ENCODE measurements around the gene SPATA13.

- TF ChIP-seq CTCF (IDR thresholded peaks at IDR 0.05; ENCODE audit: extremely low read depth in 1 of 2, insufficient read depth in 1 of 2, low read depth in 1 of 2, low read length in 2 of 2): no peak
- TF ChIP-seq POLR2A (IDR thresholded peaks at IDR 0.05; ENCODE audit: low read depth, low read length): no peak
- no peak for TF ChIP-seq POLR2AphosphoS5 (IDR thresholded peaks at IDR 0.05; ENCODE audit: insufficient read depth, low read depth, low read length)
- no peak for TF ChIP-seq GATA2 (IDR thresholded peaks at IDR 0.05; ENCODE audit: insufficient read depth, insufficient read length, low read depth, low read length)
- TF ChIP-seq JUN (IDR thresholded peaks at IDR 0.05; ENCODE audit: borderline replicate concordance, insufficient read depth, insufficient read length, low read depth): no peak
- TF ChIP-seq EZH2 (IDR thresholded peaks at IDR 0.05; ENCODE audit: borderline replicate concordance, low read depth, low read length, severe bottlenecking): no peak
- no peak for TF ChIP-seq MAX (IDR thresholded peaks at IDR 0.05; ENCODE audit: insufficient read depth, insufficient read length)
- TF ChIP-seq MYC (IDR thresholded peaks at IDR 0.05; ENCODE audit: low read depth, low read length): no peak
Measured at GRCh38 chr13:24355103-24355502, 194.6 kb downstream of the SPATA13 start.

All from endothelial cell of umbilical vein (primary cell).